NCI-H1092 (cell line): ENCODE data around the gene SLIT3.
"Not testable (repeated sequence)": the region's sequence is repeated elsewhere in the genome, so short reads cannot be mapped to it uniquely, and the experiment has no call there.

Source experiments
- DNase-seq: peaks from one replicate; lab custom pipeline; 2025; lab: John Stamatoyannopoulos, UW

Gene SLIT3

DNA sequence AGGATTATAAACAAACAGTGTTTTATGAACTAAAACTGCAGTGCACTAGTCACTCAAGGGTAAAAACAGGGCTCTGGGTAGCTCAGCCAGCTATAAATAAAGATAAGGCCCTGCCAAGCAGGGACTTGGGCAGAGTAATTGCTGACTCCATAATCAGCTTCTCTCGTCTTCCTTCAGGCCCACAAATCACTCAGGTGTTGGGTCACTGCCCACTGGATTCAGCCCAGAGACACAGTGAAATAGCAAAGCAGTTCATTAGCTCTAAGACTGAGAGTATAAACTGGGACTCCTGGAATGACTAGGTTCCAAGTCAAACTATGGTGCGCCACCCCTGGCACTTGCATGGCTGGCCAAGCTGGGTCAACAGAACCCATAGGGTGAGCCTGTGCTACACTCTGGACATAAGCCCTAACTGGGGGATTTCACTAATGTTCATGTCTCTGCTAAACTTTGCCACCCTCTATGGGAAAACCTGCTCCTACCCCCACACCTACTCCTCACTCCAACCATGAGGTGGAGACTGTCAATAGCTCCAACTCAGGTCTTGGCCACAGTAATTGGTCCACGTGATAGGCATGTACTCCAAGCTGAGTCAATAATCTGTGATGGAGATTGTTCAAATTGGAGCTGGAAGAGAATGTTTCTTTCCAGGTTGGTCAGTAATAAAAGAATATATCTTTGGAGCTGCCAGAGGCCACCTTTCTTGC, 158.5 kb downstream of the SLIT3 start:
- no peak for DNase-seq

DNA sequence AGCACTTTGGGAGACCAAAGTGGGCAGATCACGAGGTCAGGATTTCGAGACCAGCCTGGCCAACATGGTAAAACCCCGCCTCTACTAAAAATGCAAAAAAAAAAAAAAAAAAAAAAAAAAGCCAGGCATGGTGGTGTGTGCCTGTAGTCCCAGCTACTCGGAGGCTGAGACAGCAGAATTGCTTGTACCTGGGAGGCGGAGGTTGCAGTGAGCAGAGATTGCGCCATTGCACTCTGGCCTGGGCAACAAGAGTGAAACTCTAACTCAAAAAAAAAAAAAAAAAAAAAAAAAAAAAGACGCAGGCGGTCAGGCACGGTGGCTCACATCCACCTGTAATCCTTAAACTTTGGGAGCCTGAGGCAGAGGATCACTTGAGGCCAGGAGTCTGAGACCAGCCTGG, 160.7 kb downstream of the SLIT3 start:
- not testable (repeated sequence) for DNase-seq

DNA sequence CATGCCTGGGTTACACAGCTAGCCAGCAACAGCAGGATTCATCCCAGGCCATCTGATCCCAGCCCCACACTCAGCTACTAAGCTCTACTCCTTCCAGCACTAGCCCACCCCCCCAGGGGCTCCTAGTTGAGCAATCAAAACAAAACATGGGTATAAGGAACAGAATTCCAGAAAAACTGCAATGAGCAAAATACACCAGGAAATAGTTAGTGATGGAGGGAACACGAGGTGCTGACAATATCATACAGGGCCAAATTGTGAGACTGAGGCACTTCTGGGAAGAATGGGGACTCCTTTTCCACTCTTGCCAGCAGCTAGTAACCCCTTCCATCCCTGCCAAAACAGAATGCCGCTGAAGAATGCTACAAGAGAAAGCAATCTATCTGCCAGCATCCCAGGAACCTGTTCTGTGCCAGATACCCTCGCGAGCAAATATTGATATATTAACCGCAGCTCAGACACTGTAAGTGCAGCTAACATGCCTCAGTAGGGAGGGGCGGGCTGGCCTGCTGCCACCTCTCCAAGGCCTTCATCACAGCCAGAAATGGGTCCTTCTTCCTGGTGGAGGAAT, 161.4 kb downstream of the SLIT3 start:
- DNase-seq: no peak

DNA sequence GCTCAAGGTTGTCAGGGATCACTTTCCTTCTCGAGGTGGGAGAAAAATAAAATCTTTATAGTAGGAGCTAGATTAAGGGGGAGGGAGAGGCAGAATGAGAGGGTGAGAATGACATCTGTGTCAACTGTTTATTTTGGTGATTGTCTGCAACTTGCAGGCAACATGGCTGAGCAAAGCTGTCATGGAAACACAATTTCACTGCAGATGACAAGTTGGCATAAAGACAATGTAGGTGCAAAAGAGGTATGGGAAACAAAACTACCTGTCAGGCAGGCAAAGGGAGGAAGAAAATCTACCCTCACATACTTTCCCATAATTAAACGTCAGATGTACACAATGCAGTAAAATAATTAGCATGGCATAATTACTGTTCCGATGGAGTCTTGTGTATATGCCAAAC, 167.4 kb downstream of the SLIT3 start:
- DNase-seq: no peak

DNA sequence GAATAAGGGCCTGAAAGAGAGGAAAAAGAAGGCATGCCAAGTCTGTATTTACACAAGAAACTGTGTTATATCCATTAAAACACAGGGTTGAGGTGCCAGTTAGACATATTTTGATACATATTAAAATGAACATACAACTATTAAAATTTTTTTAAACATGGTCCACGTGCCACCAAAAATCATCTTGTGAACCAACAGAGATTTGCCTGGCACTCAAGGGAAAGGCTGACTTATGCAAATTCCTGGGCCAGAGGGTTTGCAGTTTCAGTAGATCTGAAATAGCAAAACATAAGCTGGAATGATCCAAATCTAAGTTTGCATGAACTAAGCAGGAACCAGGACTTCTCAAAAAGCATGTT, 168.7 kb downstream of the SLIT3 start:
- no peak for DNase-seq

DNA sequence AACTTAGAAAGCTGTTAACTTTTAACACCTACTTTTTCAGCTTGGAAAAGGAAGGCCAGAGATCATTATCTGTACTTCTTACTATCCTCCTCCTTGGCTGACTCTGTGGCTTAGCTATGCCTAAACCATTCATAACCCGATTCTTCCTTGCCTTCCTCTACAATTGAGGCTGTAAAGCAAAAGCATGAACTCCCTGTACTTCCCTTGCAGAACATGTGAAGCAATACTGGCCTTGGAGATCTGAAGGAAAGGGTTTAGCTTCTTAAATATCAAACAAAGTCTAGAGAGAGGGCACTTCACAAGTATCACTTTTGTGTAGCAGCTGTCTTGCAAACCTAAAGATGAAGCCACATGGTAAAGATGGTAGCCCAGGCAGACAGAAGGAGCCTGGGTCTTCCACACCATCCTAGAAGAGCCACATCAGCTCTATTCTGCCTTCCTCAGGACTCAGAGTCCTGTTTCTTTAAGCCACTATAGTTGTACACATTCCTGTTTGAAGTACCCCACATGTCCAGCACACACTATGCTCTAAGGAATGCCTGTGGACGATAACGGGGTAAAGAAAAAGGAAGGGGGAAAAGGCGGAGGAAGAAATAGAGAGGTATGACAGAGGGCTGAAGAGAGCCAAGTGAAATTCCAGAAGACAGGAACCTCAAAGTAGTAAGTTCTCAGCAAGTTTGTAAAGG, 169.2 kb downstream of the SLIT3 start:
- DNase-seq: no peak

DNA sequence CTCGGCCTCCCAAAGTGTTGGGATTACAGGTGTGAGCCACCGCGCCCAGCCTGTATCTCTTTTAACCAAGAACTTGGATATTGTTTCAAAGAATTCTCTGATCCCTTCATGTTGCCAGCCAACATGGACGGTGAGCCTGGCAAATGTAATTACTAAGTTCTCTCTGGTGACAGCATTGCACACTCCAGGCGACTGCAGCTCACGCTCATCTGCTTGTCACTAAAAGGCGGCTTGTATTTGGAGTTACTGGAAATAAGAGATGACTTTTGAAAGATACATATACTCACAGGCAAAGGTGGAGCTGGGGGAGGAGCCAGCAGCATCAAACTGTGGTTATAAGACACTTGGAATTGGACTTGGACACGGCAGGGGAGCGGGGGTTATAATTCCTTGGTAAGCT, 172.3 kb downstream of the SLIT3 start:
- no peak for DNase-seq

DNA sequence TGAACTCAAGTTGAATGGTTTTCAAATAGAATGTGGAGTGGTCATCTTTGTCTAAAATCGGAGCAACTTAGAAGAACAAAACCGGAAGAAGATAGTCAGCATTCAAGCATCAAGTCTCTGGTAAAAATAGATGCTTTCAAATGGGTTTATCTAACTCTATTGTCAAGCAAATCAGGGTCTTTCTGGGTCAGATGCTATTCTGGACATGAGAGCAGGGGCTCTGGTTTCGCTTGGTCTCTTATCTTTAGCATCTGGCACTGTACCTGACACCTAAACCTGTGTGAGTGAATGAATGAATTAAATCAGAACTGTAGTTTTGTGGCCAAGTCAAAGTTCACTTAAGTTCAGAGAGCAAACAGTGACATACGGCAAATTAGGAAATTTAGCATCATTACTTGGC, 173.5 kb downstream of the SLIT3 start:
- DNase-seq: no peak

DNA sequence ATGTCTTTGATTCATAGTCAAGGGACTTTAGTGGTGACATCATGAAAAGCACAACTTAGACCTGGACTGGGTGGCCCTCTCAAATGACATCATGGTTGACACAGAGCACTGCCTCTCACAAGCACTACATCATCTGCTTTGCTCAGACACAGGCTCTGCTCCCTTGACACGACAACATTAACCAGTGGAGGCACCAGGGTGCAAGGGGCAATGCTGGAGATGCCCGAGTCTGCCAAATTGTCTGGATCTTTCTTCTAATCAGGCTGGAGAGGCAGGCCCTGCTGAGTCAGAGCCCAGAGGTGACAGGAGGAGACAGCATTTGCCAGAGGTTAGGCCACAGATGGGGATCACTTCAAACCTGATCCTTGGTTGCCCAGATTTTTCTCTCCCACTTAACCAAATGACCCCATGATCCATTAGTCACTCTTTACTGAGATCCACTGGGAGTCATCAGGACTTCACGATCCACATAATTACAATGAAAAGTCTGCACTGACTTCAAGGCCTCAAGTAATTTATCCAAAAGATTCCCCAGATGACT, 174.4 kb downstream of the SLIT3 start:
- no peak for DNase-seq

DNA sequence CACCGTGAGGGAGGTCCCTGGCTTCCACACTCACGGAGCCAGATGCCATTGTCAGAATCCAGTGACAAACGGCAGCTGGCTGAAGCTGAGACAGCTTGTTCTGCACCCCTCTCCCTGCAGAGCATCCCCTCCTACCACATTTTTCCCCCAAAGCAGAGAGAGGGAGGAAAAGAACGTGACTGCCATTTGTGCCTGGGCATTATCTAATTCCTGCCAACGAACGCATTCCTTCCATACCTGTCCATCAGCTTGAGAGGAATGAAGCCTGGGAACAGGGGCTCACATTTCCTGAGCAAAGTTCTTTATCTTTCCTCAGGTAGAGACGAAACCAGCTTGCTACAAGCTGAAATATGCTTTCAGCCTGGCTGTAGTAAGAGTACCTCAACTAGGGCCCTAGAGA, 175.4 kb downstream of the SLIT3 start:
- no peak for DNase-seq

DNA sequence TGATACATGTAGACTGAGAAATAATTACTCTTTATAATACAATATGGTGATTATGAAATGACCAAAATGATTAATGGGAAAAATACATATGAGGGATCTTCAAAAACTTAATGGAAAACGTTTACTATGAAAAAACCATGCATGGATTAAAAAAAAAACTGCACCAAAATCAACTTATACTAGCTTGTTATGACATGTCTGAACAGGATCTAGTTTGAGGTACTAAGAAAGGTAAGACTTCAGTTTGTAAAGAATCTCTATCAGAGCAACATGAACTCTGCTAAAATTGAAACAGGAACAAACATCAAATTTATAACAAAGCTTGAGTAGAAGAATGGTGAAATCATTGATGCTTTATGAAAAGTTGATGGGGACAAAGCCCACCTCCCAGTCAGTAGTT, 178.0 kb downstream of the SLIT3 start:
- no peak for DNase-seq

DNA sequence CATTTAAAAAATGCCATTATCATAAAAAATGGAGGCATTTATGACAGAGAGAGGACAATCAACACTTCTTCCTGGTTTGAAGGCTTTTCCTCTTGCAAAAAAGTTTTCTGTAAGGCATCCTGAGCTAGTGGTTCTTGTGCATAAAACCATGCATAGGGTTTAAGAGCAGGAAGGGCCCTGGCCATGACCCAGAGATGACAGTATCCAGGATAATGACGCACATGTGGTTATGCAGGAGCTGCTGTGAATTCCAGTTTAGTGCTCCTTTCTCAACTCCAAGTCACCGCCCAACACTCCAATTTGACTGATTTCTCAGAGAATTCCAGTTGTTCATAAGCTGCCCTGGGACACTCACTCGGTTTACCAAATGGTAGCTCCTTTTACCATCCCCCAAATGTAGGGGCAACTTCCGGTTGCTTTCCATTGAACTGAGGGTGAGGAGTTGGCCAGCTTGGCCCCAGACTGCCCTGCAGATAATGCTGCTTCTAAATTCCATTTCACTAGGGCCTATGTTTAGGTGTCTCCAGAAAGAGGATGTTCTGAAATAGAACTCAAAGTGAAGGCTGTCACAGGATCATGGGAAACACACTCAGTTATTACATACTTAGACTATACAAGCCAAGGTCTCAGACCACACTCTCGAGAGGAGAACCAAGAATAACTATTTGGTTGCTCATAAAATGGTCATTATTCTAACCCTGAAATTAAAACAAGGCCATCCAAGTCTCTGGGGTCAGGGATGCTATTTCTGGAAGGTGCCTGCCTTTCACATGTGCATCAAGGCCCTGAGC, 179.1 kb downstream of the SLIT3 start:
- DNase-seq: no peak

DNA sequence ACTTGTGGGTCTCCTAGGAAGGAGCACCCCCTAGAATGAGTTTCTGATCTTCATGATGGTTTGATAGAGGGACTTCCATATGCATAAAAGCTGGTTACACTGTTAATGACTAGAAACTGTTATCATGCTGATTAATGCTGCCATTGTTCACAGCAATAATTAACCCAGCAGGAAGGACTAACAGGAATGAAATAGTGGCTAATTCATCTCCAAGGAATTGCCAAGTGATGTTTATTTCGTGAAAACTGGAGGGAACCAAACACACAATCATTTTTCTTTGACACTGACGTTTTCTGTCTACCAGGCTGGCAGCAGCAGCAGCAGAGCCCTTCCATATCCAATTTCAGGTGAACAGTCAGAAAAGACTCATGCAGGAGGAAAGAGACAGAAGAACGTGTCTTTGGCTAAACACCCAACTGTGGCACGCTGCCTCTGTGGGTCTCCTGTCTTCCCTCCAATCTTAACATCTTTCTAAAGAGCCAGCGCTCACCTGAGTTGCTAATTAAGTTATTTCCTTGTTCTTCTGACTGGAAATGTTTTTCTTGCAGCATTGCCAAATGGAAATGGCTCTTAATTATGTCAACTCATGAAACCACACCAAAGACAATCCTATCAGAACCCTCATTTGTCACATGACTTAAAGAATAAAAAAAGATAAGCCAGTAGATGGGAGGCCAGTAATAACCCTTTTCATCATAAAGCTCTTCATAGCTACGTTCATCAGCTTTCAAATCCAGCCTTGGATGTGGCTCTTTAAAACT, 181.5 kb downstream of the SLIT3 start:
- no peak for DNase-seq

DNA sequence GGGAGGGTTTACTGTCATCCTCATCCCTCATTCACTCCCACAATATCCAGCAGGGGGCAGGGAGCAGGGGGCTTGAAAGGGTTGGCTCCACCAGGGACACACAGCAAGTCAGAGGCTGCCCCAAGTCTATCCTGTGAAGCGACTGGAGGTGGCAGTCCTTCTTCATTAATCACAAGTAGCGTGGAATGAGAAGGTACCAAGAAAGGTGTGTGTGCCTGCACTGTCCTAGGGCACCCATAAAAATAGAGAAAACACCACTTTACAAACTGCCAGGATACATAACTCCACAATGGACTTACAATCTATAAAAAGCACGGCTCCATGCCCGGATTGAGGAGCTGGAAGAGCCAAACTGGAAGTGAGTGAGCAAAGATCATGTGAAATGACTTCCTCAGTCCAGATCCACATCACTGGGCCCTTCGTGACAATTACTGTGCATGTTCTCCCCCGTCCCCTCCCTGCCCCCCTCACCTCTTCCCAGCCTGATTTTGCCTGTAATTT, 183.9 kb downstream of the SLIT3 start:
- DNase-seq: no peak

DNA sequence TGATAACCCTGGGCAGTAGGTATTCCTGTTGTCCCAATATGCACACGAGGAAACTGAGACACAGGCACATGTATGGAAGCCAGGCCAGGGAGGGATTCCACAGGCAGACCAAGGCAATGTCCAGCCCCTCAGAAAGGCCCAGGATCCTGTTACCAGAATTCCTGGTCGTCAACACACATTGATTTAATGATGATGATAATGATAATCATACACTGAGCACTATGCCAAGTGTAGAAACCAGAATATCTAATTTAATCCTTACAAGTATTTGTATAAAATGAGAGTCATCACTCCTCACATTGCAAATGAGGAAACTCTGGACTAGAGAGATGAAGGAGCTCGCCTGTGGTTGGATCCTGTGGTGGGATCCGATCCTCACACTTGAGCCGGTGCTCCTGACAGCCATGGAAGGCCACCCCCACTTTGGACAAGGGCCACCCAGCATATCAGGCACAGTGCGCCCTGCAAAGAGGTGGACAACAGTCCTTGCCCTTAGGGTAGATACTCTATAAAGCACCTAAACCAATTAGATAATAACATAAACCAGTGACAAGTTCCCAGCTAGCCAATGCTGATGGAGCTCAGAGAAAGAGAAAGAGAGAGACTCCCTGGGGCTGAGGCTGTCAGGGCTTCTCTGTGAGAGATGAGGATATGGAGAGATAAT, 185.3 kb downstream of the SLIT3 start:
- no peak for DNase-seq

DNA sequence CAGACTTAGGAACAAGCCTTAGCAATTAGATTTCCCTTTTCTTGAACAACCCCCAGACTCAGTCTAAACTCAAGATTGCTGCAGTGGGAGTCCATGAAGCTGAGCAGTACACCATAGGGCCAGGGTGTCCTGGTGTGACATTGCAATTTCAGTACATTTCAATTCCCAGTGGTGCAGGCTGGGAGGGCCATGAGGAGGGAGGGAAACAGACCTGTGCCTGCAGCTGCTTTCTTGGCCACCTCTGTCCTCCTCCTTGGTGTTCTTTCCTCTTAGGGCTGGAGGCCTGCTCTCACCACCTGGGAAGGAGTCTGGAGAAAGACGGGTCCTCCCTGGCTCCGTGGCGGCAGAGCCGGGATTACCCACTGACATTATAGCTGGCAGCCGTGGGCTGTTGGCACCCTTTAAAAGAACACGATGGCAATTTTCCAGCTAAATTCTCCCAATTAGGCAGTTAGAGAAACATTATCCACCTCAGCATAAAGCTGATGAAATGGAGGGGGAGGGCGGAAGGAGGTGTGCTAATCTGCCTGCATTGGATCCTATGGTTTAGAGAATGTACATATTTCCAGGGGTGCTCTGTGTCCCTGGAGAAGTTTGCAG, 186.4 kb downstream of the SLIT3 start:
- DNase-seq: no peak

DNA sequence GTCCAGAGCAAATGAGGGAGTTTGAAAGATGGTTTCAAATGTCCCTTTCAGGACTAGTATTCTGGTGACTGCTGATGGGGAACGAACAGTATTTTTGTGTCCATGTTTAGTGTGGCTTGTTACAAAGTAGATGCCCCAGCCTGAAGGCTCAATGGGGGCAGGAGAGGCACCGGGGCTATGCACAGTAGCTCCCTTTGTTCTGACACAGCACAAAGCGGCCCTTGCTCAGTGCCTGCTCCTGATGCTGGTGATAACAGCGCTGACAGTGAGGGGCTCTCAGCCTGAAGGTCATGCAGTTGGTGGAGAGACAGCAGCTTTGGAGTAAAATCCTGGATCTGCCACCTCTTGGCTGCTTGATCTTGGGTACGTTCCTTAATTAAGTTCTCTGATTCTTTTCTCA, 188.9 kb downstream of the SLIT3 start:
- DNase-seq: no peak

DNA sequence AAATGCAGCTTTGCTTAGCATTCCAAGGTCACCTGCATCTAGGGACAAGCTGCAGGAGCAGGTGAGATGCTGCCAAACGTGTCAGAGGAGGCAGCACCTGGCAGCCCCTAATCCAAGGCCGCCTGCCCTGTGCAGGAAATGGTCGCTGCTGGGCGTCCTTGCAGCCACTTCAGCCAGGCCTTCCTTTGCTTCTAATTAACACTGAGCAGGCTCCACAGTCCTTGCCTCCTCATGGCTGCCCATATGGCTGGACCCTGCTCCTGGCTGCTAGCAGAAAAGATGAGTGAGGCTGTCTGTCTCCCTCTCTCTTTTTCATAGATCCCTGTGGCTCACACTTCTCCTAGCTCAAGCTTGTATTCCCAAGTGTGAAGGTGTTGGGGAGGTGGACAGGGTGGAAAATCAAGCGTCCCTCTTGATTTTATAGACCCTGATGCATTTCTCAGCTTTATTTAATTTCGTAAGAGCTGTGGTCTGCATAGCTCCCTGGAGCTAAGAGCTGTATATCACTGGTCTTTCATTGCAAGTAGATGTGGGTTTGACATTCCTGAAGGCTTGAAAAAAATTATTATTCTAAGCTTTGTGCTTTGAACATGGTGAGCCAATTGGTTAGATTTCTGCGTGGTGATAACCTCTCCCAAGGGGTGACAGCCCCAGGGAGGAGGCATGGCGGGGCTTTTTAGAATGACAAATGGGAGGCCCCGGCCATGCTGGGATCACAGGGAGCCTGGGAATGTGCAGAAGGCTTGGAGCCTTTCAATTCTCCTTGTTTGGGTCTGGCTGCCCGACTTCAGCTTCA, 193.8 kb downstream of the SLIT3 start:
- DNase-seq: no peak

DNA sequence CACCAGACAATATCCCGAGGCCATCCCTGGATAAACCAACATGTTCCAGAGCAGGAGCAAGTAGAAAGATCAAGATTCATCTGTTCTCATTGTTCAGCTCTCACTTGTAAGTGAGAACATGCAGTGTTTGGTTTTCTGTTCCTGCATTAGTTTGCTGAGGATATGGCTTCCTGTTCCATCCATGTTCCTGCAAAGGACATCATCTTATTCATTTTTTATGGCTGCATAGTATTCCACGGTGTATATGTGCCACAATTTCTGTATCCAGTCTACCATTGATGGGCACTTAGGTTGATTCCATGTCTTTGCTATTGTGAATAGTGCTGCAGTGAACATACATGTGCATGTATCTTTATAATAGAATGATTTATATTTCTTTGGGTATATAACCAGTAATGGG, 195.4 kb downstream of the SLIT3 start:
- DNase-seq: not testable (repeated sequence)
